Thyroid gland (tissue), 4 donors: Measurements from ENCODE around the gene SPOCK1.

Experiments
- POLR2A ChIP-seq, 2 donors: fragments of 450-650 bp; IDR thresholded peaks; one replicate each; pipeline ENCODE4 v1.6.1; 2017; ENCODE audit warnings: antibody characterized with exemption in 2 of 2, mild to moderate bottlenecking in 2 of 2, moderate library complexity in 1 of 2
- TF ChIP-seq, protein P1 (sequence below), 6 experiments: fragments of 200-600 bp in 3 of 6; fragments of 450-650 bp in 3 of 6; sonication (generic) in 3 of 6; IDR thresholded peaks; one replicate each; pipeline ENCODE4 v1.5.1; 2016 to 2019; ENCODE audit warnings: antibody characterized with exemption in 6 of 6, mild to moderate bottlenecking in 2 of 6, inconsistent platforms in 1 of 6, moderate library complexity in 1 of 6

DNA sequence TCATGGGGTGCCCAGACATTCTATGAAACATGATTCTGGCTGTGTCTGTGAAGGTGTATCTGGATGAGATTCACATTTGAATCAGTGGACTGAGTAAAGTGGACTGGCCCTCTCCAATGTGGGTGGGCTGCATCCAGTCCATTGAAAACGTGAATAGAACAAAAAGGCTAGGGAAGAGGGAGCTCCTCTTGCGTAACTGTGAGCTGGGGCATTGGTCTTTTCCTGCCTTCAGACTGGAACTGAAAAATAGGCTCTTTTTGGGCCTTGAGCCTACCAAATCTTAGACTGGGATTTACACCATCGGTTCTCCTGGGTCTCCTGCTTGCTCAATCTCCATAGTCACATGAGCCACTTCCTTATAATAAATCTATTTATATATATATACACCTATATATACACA, 170.1 kb downstream of the SPOCK1 start:
- TF ChIP-seq, protein P1, sequence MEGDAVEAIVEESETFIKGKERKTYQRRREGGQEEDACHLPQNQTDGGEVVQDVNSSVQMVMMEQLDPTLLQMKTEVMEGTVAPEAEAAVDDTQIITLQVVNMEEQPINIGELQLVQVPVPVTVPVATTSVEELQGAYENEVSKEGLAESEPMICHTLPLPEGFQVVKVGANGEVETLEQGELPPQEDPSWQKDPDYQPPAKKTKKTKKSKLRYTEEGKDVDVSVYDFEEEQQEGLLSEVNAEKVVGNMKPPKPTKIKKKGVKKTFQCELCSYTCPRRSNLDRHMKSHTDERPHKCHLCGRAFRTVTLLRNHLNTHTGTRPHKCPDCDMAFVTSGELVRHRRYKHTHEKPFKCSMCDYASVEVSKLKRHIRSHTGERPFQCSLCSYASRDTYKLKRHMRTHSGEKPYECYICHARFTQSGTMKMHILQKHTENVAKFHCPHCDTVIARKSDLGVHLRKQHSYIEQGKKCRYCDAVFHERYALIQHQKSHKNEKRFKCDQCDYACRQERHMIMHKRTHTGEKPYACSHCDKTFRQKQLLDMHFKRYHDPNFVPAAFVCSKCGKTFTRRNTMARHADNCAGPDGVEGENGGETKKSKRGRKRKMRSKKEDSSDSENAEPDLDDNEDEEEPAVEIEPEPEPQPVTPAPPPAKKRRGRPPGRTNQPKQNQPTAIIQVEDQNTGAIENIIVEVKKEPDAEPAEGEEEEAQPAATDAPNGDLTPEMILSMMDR (IDR thresholded peaks at IDR 0.05): no peak
- no peak for TF ChIP-seq POLR2A (IDR thresholded peaks at IDR 0.05)
